Activated naive CD4-positive, alpha-beta T cell treated with Interleukin-2 at 50 U/mL for 16 hours (primary cell): ENCODE measurements around the gene MAST4.
A peak's percentile ranks its signal among the peaks of the same experiment; 100 is the strongest.

Experiments used
- DNase-seq: peaks from one replicate; pipeline ENCODE4 v3.0.0-alpha.2; 2020

The MAST4 gene

DNA sequence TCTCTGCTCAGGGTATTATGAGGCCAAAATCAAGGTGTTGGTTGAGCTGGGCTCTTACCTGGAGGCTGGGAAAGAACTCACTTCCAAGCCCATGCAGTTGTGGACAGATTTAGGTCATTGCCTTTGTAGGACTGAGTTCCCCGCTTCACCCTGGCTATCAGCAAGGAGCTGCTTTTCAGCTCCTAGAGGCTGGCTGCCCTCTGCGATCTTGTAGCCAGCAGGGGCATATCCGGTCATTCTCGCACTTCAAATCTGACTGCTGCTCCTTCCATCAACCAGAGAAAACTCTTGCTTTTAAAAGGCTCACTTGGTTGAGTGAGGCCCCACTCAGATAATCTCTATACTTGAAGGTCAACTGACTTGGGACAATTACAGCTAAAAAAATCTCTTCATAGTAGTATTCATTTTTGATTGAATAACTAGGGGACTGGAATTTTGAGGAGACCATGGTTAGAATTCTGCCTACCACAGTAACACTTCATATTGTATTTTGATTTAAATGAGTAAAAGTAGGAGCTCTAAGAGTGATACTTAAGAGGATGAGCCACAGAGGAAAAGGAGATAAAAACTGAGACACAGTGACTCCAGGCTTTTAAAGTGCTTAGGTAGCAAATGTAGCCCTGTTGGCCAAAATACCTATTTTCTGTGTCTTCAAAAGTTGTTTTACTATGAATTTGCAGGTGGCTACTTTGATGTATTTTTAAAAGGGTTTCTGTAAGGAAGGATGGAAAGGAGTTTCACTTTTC lies 463.0 kb downstream of the MAST4 start:
- DNase-seq = no peak

DNA sequence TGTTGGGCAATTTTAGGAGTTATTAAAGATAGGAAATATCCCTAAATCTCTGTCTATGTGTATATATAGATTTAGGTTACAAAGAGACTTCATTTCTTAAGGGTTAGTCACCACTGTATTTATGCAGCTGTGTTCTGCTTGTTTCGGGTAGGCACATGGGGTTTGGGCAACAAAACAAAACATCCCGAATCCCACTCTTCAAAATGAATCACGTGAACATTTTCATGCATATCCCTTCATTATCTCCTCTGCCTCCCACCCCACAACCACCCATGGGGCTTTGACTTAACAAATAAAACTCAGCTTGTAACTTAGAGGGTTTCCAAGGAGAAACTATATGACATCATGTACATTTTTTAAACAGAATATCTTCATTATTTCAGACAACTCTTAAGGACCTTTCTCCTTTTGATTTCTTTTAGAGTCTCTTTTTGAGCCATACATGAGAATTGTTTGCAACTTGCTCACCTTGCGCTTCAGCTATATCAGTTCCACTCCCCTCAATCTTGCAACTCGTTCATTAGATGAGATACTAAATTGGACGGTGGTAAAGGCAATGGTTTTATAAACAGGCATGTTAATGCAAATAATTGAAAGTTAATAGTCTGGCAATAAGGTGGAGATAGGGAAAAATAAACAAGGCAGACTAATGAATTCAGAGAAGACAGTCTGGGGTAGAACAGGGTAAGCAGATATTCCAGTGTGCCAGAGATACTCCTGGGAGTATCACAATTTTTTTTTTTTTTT lies 463.7 kb downstream of the MAST4 start:
- DNase-seq = no peak

DNA sequence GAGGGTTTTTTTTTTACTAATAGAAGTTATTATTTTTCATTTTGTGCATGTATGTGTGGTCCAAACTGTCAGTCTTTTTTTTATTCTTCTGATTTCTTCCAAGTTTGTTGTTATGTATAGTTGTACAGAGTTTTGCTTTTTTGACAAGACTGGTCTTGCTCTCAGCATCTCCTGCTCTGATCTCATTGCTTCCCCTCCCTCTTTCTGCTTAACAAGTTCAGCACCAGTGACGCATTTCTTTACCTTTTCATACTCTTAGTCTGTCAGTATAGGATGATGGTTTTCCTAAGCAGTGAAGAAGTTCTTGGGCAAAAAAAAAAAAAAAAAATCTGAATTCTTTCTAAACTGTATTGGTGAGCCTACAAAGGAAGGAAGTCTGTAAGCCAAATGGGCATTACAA lies 465.3 kb downstream of the MAST4 start:
- DNase-seq = no peak

DNA sequence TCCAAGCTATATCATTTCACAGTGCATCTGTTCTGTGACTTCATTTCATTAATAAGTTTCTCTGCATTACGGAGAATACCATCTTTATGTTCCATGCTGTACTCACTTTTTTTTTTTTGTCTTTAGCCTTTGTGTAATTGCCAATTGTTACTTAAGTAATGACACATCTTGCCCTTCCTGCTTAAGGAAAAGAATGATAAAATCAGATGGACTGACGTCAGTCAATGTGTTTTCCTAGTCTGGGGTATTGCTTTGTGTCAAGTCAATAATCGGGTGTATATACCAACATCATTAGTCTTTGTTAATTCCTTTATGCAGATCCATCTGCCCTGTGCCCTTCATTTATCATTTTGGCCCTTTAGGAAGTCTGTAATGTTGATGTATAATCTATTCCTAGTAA lies 466.9 kb downstream of the MAST4 start:
- DNase-seq = no peak

DNA sequence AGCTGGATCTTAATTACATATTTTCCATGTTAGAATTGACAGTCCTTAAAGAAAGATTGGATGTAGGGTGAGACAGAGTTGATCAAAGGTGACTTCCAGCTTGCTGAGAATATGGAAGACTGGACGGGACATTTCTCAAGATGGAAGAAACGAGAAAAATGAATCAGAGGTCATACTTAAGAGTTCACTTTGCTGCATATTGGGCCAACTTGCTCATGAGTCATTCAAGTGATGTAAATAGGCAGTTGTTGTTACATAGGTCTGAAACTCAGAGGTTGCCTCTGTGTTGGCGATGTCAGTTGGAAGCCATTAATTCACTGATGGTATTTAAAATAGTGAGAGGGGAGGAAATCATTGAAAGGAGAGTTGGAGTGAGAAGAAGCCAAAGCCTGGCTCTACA lies 467.6 kb downstream of the MAST4 start:
- DNase-seq = no peak

DNA sequence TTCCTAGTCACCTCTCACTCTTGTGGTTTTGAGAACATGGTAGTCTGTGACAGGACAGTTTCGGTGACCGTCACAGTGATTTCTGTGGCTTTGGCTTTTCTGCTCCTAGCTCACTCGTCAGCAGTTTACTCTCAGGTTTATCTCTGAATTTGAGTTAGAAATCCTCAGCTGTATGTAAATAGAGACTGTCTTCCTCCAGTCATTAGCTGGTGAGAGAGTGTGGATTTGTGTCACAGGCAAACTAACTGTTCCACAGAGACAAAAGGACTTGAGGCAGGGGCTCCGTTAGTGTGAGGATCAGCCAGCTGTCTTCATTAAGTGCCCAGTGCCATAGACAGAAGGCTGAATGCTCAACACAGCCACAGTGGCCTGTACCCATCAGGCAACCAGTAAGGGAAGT lies 469.0 kb downstream of the MAST4 start:
- peak; percentile 27 for DNase-seq

DNA sequence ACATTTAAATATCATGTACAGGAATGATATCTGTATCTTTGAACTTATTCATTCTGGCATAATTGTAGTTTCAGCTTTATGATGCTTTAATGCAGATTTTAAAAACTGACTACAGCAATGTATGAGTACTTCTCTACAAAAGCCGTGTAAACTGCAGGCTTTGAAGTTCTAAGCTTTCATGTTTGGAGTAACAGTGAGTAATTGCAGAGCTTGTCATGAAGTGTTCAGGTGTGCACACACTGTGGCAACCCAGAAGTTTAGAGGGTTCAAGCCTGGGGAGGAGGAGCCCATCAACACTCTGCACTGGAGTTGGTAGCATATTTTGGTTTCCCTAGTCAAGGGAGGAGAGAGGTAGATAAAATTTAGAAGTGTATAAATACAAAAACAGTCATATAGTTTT lies 469.5 kb downstream of the MAST4 start:
- no peak for DNase-seq

DNA sequence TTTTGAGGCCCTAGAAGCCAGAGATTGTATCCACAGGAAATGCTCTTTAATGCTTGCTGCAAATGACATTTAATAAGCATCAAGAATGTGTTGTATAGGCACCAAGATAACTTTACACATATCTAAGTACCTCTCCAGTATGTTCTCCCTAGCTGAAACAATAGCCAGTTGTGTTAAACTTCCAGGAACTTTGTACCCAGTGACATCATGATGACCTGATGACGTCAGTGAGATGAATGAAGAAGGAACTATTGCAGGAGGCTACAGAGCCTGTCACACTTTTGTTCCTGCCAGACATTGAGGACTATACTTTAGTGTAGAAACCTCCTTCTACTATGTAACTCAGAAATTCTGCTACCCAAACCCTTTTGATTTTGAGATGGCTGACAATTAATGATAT lies 470.6 kb downstream of the MAST4 start:
- DNase-seq = no peak

DNA sequence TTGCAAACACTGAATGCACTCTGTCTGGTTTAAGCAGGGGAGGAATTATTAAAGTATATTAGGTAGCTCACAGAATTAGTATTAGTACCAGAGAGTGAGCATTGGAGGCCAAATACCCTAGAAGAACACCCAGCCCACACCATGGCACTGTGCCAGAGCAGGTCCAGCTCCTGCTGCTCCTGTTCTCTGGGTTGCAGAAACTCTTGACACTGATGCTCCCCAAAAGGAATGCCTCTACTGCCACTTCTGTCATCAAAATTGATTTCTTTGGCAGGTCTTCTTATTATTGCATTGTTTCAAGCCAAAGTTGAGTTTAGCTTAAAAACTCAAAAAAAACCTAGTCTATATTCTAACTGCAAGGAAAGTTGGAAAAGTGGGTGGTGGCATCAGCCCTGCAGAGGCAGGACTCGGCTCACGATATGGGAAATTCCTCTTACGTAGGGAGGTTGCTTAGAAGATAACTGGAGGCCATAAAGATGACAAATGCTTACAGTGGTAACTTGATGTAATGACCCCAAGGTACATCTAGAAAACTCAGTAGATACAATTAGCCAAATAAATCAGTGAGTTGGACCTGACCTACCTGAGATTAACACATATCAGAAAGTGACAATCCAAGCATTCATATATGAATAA lies 477.0 kb downstream of the MAST4 start:
- DNase-seq = no peak

DNA sequence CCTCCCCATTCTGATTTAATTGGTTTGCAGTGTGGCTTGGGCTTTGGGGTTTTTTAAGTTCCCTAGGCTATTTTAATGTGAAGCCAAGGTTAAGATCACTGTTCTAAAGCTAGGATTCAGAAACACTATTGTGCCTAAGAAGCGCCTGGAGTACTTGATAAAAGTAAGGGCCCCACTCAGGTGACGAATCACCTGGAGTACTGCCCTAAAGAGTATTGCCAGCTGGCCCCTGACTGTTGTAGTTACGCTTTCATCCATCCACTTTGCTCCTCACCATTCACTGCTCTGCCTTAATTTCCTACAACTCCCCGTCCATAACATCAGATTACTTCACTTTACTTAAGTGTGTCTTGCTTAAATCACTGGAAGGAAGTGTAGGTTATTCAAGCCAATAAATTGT lies 481.1 kb downstream of the MAST4 start:
- no peak for DNase-seq

DNA sequence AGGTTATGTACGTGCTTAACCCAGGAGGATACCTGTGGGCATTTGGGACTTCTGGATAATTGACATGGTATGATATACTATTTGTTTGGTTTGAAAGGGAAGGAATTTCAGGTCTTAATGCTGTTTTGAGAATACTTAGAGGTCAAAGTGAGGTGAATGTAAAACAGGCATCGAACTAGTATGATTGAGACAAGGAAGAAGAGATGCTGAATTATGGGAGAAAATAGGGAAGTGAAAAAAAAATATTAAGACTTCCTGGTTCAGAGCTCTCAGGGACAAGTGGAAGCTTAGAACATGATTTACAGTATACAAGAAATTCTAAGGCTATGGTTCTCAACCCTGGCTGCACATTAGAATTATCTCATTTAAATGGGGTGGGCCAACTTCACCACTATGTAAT lies 485.1 kb downstream of the MAST4 start:
- no peak for DNase-seq

DNA sequence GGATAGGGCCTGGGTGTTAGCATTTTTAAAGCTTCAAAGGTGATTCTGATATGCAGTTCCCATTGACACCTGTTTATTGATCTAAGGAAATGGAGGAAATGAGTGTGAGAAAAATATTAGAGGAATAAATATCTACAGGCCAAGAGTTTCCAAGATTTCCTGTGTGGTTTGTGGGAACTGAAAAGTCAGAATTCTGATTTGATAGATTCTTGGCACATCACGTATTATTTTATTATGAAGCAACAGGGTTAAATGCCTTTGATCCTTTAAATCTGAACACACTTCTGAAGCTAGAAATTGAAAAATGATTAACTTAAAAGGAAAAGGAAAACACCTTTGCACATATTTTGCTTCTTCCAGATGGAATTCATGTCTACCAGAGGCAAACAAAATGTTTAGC lies 486.7 kb downstream of the MAST4 start:
- DNase-seq = no peak

DNA sequence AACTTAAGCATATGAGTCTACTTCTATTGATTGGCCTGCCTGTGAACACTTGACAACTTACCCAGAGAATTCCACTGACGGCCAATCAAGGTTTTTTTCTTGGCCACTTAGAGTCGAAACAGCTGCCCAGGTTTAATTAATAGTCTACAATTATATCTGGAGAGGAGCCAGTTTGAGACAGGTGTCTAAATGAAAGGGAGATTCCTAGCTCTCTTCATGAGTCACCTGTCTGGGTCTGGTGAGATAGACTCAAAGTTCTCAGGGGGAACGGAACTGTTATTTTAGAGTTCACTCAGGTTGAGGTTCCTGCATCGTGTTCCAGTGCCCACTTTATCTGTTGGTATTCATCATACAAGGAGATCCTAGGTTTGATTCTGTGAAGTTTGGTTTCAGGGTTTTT lies 489.4 kb downstream of the MAST4 start:
- no peak for DNase-seq

DNA sequence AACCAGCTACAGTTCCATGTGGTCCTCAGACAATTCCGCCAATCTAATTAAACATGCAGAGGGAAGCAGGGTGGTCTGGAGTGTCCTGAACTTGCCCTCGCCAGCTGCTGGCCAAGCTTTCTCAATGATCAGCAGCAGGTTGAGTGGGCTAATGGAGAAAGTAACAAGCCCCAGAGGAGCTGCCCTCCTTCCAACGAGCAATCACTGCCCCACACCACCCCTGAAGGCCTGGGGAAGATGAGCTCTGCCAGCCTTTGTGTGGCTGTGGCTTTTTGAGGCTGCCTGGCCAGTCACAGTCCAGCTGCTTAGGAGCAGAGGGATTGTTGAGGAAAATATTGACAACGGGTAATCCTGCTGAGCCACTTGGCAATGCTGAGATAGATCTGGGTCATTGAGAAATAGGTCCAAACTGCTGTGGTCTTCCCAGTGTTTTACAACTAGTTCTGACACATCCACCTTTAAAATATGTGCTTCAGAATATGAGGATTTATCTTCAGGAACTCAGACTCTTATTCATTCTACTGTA lies 493.1 kb downstream of the MAST4 start:
- no peak for DNase-seq

DNA sequence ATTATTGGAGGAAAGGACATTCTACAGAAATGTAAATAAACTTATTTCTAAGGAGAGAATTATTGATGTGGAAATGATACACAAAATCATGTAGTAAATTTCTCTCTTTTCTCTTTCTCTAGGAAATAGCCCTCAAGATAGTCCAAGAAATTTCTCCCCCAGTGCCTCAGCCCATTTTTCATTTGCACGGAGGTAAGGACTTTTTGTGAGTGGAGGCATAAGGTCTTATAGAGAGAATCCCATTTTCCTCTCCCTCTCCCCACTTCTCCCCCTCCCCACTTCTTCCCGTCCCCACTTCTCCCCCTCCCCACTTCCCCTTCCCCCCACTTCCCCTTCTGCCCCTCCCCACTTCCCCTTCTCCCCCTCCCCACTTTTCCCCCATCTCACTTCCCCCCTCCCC lies 493.8 kb downstream of the MAST4 start:
- no peak for DNase-seq

DNA sequence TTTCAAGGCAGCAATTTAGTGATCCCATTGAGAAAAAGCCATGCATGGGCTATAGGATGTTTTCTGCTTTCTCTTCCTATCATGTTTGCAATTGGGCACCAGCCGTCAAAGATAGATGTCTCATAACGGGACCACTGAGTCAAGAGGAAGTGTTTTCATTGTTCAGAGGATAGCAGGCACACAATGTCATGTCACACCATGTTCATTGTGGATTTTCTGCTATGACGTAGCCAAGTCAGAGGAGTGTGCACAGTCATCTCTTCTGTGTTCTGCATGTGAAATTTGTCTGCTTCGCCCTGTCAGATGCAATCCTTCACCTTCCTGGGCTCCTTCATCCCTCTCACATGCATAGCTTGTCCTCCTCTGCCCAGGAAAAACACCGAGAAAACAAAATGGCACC lies 494.4 kb downstream of the MAST4 start:
- DNase-seq = no peak

DNA sequence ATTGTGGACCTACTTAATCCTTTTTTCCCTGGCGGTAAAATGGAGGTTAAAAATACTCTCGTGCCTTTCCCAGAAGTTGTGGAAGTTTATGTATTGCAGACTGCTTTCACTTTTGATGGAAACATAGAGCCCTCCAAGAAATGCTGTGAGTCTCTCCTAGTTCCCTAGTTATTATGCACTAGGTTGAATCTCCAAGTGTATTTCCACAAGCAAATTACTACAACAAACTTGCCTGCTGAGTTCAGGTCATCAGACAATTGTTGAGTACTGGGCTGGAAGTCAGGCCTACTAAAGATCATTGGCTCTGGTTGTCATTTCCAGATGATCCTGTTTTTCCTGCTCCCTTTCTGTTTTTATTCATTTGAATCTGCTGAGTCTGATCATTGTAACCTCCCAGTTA lies 496.3 kb downstream of the MAST4 start:
- DNase-seq = no peak

DNA sequence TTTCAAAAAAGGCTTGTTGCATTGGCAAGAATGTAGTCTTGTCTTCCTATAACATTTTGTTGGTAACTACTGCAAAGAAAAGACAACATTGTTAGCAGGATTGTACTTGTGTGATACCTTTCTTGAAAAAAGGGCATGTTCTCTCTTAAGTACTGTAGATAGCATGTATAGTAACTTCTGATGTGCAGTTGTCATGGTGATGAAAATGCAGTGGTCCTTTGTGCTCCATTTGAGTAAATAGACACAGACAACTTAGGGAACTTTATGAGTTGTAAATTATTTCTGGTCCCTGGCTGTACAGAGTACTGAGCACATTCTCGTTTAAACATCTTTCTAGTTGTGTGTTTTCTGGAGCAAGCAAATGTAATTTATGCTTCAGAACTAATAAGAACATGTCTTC lies 497.1 kb downstream of the MAST4 start:
- DNase-seq = no peak

DNA sequence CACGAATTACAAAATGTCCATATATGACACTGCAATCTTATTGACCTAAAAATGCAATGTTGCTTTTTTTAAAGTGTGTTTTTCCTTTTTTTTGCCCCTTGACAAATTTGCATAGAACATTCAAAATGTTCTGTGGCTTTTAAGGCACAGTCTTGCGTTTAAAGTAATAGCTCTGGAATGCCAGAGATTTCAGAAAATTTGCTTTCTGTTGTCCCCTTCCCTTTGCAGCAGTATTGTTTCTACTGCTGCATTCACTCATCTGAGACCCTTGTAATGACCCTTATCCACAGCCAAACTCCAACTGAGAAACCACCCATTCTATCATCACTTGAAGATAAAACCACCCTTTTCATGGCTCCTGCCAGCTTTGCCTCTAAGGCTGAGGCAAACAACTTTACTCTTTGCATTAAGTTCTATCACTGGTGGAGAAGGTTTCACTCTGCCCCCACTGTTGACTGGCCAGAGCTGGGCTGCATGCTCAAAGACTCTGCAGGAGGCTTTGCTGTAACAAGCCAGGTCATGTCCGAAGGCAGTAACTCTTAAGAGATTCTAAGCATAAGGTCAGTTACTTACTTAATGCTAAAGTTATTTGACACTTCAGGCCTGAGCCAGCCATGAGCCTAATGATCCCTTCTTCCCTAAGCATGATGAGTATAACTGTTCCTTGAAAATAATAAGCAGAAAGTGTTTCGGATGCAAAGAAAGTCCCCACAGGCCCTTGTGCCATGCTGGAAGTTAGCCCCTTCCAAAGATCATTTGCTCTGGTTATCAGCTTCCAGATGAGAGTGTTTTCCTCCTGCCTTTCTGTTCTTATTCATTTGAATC lies 498.5 kb downstream of the MAST4 start:
- DNase-seq = no peak

DNA sequence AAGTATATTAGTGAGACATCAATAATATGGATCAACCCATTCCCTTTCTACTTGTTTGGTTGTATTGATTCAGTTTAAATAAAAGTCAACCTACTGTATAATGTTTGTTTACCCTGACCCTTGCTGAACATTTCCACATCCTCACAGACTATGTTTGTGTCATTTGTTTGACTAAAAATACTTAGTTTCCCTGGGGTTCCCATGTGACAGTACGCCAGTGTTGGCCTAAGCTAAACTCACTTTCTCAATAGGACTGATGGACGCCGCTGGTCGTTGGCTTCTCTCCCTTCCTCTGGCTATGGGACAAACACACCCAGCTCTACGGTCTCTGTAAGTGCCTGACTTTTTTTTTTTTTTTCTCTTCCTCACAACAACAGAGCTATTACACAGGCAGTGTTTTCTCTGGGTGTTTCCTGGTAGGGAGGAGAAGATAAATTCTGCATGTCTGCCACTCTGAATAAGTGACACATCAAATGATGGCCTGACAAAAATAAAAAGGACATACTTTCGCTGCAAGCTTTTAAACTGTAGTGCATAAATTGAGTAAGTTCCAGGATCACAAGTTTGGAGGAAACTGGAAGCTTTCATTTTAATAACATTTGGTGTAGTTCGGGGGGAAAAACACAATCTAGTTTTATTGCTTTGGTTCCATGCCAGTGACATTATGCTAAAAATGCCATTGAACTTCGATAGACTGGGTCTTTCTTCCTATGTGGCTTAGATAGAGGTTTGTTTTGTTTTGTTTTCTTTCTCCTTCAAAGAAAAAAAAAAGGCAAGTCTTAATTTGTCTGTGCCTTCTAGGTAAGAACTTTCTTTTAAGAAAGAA lies 499.4 kb downstream of the MAST4 start:
- no peak for DNase-seq

DNA sequence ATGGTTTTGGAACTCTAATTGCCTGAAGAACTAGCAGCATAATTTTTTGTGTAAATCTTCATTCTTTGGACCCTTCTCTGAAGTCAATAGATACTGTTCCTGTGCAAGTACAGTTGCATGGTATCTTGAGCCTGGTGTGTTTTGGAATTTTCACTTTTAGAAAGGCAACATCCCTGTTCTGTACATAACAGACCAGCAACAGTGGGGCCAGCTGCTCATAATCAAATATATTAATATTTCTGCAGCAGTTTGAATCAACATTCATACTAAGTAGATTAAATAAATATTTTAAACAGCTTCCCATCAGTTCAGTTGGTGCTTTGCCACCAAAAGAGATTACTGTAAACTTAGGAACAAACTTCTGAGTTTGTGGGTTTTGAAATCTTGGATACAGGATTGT lies 502.5 kb downstream of the MAST4 start:
- DNase-seq = no peak

DNA sequence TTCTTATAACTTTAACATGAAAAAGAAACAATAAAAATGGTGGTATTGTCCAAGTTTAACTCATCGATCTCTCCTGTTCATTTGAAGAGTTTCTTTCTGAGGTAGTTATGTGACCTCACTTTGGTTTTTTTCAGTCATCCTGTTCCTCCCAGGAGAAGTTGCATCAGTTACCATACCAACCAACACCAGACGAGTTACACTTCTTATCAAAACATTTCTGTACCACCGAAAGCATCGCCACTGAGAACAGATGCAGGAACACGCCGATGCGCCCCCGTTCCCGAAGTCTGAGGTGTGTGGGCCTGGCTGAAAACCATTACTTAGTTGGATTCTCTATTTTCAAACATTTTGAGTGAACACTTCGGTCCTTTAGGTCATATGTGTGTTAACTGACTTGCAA lies 504.1 kb downstream of the MAST4 start:
- peak; percentile 52 for DNase-seq
